MM.1S (cell line): ENCODE data around the gene SLC13A3.

Experiments used
- DNase-seq: peaks from one replicate; pipeline ENCODE4 v3.0.0-alpha.2; 2015
- H2AFZ ChIP-seq: fragments of 300-600 bp; sonication (generic); 2 replicates; pipeline ENCODE4 v1.6.0; 2016; ENCODE audit warnings: antibody characterized with exemption, low read length
- H3F3A ChIP-seq: fragments of 300-600 bp; sonication (generic); 2 replicates; pipeline ENCODE4 v1.6.1; 2016; ENCODE audit warnings: mild to moderate bottlenecking, antibody characterized with exemption, low read length, moderate library complexity, mixed read lengths; ENCODE audit not compliant: insufficient read depth
- H3K27ac ChIP-seq: fragments of 300-600 bp; sonication (generic); 2 replicates; pipeline ENCODE4 v1.5.1; 2016; ENCODE audit warnings: mild to moderate bottlenecking, low read length
- H3K27me3 ChIP-seq: fragments of 300-600 bp; sonication (generic); replicated peaks from 2 replicates; pipeline ENCODE4 v1.6.0; 2016; ENCODE audit warnings: low read length; ENCODE audit not compliant: insufficient read depth
- H3K36me3 ChIP-seq: fragments of 300-600 bp; sonication (generic); replicated peaks from 2 replicates; pipeline ENCODE4 v1.6.1; 2016; ENCODE audit warnings: mild to moderate bottlenecking, low read length, mixed read lengths; ENCODE audit not compliant: insufficient read depth
- H3K4me1 ChIP-seq: fragments of 300-600 bp; sonication (generic); 2 replicates; pipeline ENCODE4 v1.6.1; 2016; ENCODE audit warnings: low read length, mixed read lengths
- H3K4me2 ChIP-seq: fragments of 300-600 bp; sonication (generic); 2 replicates; pipeline ENCODE4 v1.6.0; 2016; ENCODE audit warnings: low read depth, low read length
- H3K4me3 ChIP-seq: fragments of 300-600 bp; sonication (generic); 2 replicates; pipeline ENCODE4 v1.5.1; 2016; ENCODE audit warnings: low read length, mixed read lengths
- H3K79me2 ChIP-seq: fragments of 300-600 bp; sonication (generic); 2 replicates; pipeline ENCODE4 v1.6.1; 2016; ENCODE audit warnings: mixed run types, low read length, mixed read lengths
- H3K9ac ChIP-seq: fragments of 300-600 bp; sonication (generic); 2 replicates; pipeline ENCODE4 v1.6.1; 2016; ENCODE audit warnings: low read length, mixed read lengths
- H3K9me2 ChIP-seq: fragments of 300-600 bp; sonication (generic); replicated peaks from 2 replicates; pipeline ENCODE4 v1.6.1; 2016; ENCODE audit warnings: mild to moderate bottlenecking, low read length, mixed read lengths; ENCODE audit not compliant: insufficient read depth
- H3K9me3 ChIP-seq: fragments of 300-600 bp; sonication (generic); replicated peaks from 2 replicates; pipeline ENCODE4 v1.6.1; 2016; ENCODE audit warnings: mild to moderate bottlenecking, low read length, mixed read lengths; ENCODE audit not compliant: insufficient read depth
- H4K20me1 ChIP-seq: fragments of 300-600 bp; sonication (generic); 2 replicates; pipeline ENCODE4 v1.6.1; 2016; ENCODE audit warnings: mild to moderate bottlenecking, low read length, moderate library complexity, mixed read lengths; ENCODE audit not compliant: insufficient read depth
- EZH2 ChIP-seq: fragments of 300-600 bp; sonication (generic); optimal IDR thresholded peaks from 2 replicates; pipeline ENCODE3; 2017; ENCODE audit warnings: low read depth, mild to moderate bottlenecking, antibody characterized with exemption, low read length, mixed read lengths
- EZH2phosphoT487 ChIP-seq: fragments of 300-600 bp; sonication (generic); IDR thresholded peaks from 2 replicates; pipeline ENCODE4 v1.6.1; 2018; ENCODE audit warnings: antibody characterized with exemption, low read length
- TF ChIP-seq, protein P1 (sequence below): fragments of 300-600 bp; sonication (generic); IDR thresholded peaks from 2 replicates; pipeline ENCODE4 v1.5.1; 2016; ENCODE audit warnings: antibody characterized with exemption, low read length, mixed read lengths

SLC13A3 gene

DNA sequence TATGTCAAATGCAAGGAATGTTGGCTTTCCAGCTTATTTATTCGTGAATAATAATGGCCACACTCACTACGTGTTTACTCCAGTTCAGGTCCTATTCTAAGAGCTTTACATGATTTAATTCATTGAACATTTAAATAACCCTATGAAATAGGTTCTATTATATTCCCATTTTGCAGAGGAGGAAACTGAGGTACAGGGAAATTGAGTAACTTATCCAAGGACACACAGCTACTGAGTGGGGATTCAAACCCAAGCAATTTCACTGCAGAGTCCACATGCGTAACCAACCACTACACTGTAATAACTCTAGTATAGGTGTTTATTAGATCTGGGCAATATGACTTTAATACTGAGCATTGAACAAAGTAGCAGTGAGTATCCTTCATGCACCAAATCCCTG lies 12.3 kb upstream of the SLC13A3 start:
- Histone ChIP-seq H3K9me2 (no peaks in the 10 kb centered on the region), H3K27me3 (no peaks in the 10 kb centered on the region), H3K36me3 (no peaks in the 10 kb centered on the region), H3K27ac (no peak overlapping the region), H3K79me2 (no peaks in the 10 kb centered on the region), H3K4me3 (no peak overlapping the region), H3K9me3 (no peaks in the 10 kb centered on the region), H3F3A (no peaks in the 10 kb centered on the region), H3K4me1 (no peaks in the 10 kb centered on the region), H4K20me1 (no peaks in the 10 kb centered on the region), H3K9ac (no peak overlapping the region), H3K4me2 (no peak overlapping the region), H2AFZ (no peak overlapping the region)
- TF ChIP-seq, protein P1, sequence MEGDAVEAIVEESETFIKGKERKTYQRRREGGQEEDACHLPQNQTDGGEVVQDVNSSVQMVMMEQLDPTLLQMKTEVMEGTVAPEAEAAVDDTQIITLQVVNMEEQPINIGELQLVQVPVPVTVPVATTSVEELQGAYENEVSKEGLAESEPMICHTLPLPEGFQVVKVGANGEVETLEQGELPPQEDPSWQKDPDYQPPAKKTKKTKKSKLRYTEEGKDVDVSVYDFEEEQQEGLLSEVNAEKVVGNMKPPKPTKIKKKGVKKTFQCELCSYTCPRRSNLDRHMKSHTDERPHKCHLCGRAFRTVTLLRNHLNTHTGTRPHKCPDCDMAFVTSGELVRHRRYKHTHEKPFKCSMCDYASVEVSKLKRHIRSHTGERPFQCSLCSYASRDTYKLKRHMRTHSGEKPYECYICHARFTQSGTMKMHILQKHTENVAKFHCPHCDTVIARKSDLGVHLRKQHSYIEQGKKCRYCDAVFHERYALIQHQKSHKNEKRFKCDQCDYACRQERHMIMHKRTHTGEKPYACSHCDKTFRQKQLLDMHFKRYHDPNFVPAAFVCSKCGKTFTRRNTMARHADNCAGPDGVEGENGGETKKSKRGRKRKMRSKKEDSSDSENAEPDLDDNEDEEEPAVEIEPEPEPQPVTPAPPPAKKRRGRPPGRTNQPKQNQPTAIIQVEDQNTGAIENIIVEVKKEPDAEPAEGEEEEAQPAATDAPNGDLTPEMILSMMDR: no peak
- no peak for DNase-seq

DNA sequence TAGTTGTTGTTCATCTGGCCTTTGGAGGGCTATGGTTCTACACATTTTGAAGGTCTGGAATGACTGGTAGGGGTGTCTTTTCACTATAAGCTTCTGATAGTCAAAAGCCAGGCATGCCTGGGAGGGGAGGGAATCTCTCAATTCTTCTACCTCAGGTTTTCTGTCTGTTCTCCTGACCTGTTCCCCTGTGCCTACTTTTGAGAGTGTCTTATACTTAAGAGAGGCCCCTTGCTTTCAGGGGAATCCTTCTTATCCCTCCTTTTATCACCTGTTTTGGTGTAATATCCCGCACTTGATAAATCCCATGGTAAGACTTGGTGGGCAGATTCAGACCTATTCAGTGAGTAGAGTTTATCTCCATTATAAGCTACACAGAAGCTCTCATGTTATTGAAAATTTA lies 10.4 kb upstream of the SLC13A3 start:
- Histone ChIP-seq H3K36me3 (no peaks in the 10 kb centered on the region), H2AFZ (no peak overlapping the region), H3K9ac (no peak overlapping the region), H3K27me3 (no peaks in the 10 kb centered on the region), H3K79me2 (no peaks in the 10 kb centered on the region), H3K4me2 (no peak overlapping the region), H3F3A (no peaks in the 10 kb centered on the region), H4K20me1 (no peaks in the 10 kb centered on the region), H3K9me3 (no peaks in the 10 kb centered on the region), H3K27ac (no peak overlapping the region), H3K4me1 (no peaks in the 10 kb centered on the region), H3K4me3 (no peak overlapping the region), H3K9me2 (no peaks in the 10 kb centered on the region)
- DNase-seq: no peak
- TF ChIP-seq EZH2phosphoT487: no peak
- TF ChIP-seq EZH2: no peak
- TF ChIP-seq, protein P1: no peak

DNA sequence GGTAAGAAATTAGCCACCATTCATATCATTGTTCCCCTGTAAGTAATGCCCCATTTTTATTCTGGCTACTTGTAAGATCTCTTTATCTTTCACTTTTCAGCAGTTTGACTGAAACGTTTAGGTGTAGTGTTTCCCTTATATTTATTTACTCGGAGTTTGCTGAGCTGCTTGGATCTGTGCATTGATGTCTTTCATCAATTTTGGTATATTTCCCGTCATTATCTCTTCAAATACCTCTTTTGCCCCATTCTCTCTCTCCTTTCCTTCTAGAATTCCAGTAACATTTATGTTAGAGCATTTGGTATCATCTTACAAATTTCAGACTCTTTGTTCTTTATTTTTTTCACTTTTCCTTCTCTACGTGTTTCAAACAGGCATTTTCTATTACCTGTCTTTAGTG lies 9.2 kb upstream of the SLC13A3 start:
- no peak overlapping the region for H2AFZ ChIP-seq
- no peak for DNase-seq
- no peak overlapping the region for H3K9ac ChIP-seq
- H3K27me3 ChIP-seq: no peaks in the 10 kb centered on the region
- TF ChIP-seq EZH2phosphoT487 (no peak), EZH2 (no peak)
- TF ChIP-seq, protein P1: no peak
- H3F3A ChIP-seq: no peaks in the 10 kb centered on the region
- no peak overlapping the region for H3K4me3 ChIP-seq
- no peak overlapping the region for H3K4me2 ChIP-seq
- no peaks in the 10 kb centered on the region for H3K9me2 ChIP-seq
- no peaks in the 10 kb centered on the region for H3K79me2 ChIP-seq
- H3K4me1 ChIP-seq: no peaks in the 10 kb centered on the region
- H4K20me1 ChIP-seq: no peaks in the 10 kb centered on the region
- H3K36me3 ChIP-seq: no peaks in the 10 kb centered on the region
- H3K27ac ChIP-seq: no peak overlapping the region
- no peaks in the 10 kb centered on the region for H3K9me3 ChIP-seq
